SK-N-SH (cell line): ENCODE data around the gene RIOK3. TPM values are rescaled to one million over a fixed set of nuclear protein-coding genes. Genes with fewer than 3 reads are reported as not detected.

ENCODE experiments used
- CTCF ChIA-PET: fragments of 300-600, 350-600 bp; formaldehyde crosslinking; extraction: SDS; loops from one replicate; lab custom pipeline; 2021; lab: Yijun Ruan, JAX
- POLR2A ChIA-PET: fragments of 350-600 bp; sonication (Branson Sonifier 250); formaldehyde crosslinking; extraction: SDS; loops from one replicate; lab custom pipeline; 2020; ENCODE audit warnings: antibody characterized with exemption, inconsistent platforms; lab: Yijun Ruan, JAX
- DNase-seq: peaks from one replicate; pipeline ENCODE4 v3.0.0; 2012
- H2AFZ ChIP-seq: fragments of 200-600 bp; sonication (generic); 2 replicates; pipeline ENCODE4 v1.8.1; 2016; ENCODE audit warnings: antibody characterized with exemption, mild to moderate bottlenecking, low read depth
- H3F3A ChIP-seq: fragments of 200-600 bp; sonication (generic); replicated peaks from 2 replicates; pipeline ENCODE3; 2016; ENCODE audit warnings: antibody characterized with exemption, mild to moderate bottlenecking; ENCODE audit not compliant: insufficient read depth
- H3K27ac ChIP-seq, 2 experiments: fragments of 200-500 bp in 1 of 2; fragments of 200-600 bp in 1 of 2; sonication (Bioruptor generic) in 1 of 2; sonication (generic), shearing (Covaris generic) in 1 of 2; 2 replicates each; pipeline versions ENCODE4 v1.5.1 to v1.6.1; 2014 to 2016; ENCODE audit warnings: low read depth in 2 of 2, inconsistent platforms in 1 of 2, low read length in 1 of 2, mild to moderate bottlenecking in 1 of 2, mixed read lengths in 1 of 2
- H3K27me3 ChIP-seq: fragments of 200-600 bp; sonication (generic), shearing (Covaris generic); 2 replicates; pipeline ENCODE4 v1.6.1; 2016; ENCODE audit warnings: mixed run types; ENCODE audit not compliant: insufficient read depth
- H3K36me3 ChIP-seq, 2 experiments: fragments of 200-500 bp in 1 of 2; fragments of 200-600 bp in 1 of 2; sonication (Bioruptor generic) in 1 of 2; sonication (generic) in 1 of 2; replicated peaks in 1 of 2; 2 replicates each; pipeline versions ENCODE3 to v1.5.1; 2014 to 2016; ENCODE audit warnings: low read length in 1 of 2, mild to moderate bottlenecking in 1 of 2; ENCODE audit not compliant: insufficient read depth in 2 of 2, control insufficient read depth in 1 of 2
- H3K4me1 ChIP-seq, 2 experiments: fragments of 200-500 bp in 1 of 2; fragments of 200-600 bp in 1 of 2; sonication (Bioruptor generic) in 1 of 2; sonication (generic), shearing (Covaris generic) in 1 of 2; 2 replicates each; pipeline versions ENCODE4 v1.5.1 to v1.6.1; 2014 to 2016; ENCODE audit warnings: low read depth in 1 of 2, low read length in 1 of 2, mixed run types in 1 of 2; ENCODE audit not compliant: insufficient read depth in 2 of 2, control insufficient read depth in 1 of 2
- H3K4me2 ChIP-seq: fragments of 200-600 bp; sonication (generic), shearing (Covaris generic); 2 replicates; pipeline ENCODE4 v1.6.1; 2017; ENCODE audit warnings: mixed run types
- H3K4me3 ChIP-seq, 2 experiments: fragments of 200-500 bp in 1 of 2; fragments of 200-600 bp in 1 of 2; sonication (Bioruptor generic) in 1 of 2; sonication (generic), shearing (Covaris generic) in 1 of 2; 2 replicates each; pipeline versions ENCODE4 v1.5.1 to v1.8.1; 2014 to 2016; ENCODE audit warnings: low read depth in 2 of 2, inconsistent platforms in 1 of 2, low read length in 1 of 2, mild to moderate bottlenecking in 1 of 2, mixed read lengths in 1 of 2, moderate library complexity in 1 of 2
- H3K79me2 ChIP-seq: fragments of 200-600 bp; sonication (generic); 2 replicates; pipeline ENCODE4 v1.8.1; 2017; ENCODE audit warnings: mild to moderate bottlenecking; ENCODE audit not compliant: insufficient read depth
- H3K9ac ChIP-seq: fragments of 200-600 bp; sonication (generic); 2 replicates; pipeline ENCODE4 v1.6.1; 2017; ENCODE audit warnings: mixed run types
- H3K9me2 ChIP-seq: fragments of 200-600 bp; sonication (generic); 2 replicates; pipeline ENCODE4 v1.6.1; 2017; ENCODE audit warnings: mixed run types
- H3K9me3 ChIP-seq: fragments of 200-600 bp; sonication (generic); 2 replicates; pipeline ENCODE4 v1.6.1; 2017; ENCODE audit warnings: mixed run types, mild to moderate bottlenecking, moderate library complexity
- H4K20me1 ChIP-seq: fragments of 200-600 bp; sonication (generic); 2 replicates; pipeline ENCODE4 v1.6.1; 2017; ENCODE audit warnings: mild to moderate bottlenecking, mixed run types; ENCODE audit not compliant: insufficient read depth
- ELF1 ChIP-seq: IDR thresholded peaks from 2 replicates; pipeline ENCODE4 v1.4.0; 2012
- EP300 ChIP-seq, 2 experiments: IDR thresholded peaks; 2 replicates each; pipeline versions ENCODE4 v1.4.0 to v1.6.1; 2012; ENCODE audit warnings: borderline replicate concordance in 1 of 2, low read depth in 1 of 2, low read length in 1 of 2
- EZH2phosphoT487 ChIP-seq: fragments of 200-600 bp; sonication (generic); IDR thresholded peaks from 2 replicates; pipeline ENCODE4 v1.6.1; 2017; ENCODE audit warnings: low read depth, mixed run types, mild to moderate bottlenecking, antibody characterized with exemption, moderate library complexity, borderline replicate concordance
- FOXJ3 ChIP-seq: sonication (generic); formaldehyde crosslinking; IDR thresholded peaks from 2 replicates; pipeline ENCODE4 v1.5.1; 2020; ENCODE audit warnings: mild to moderate bottlenecking, missing genetic modification reagents
- MXI1 ChIP-seq: IDR thresholded peaks from 2 replicates; pipeline ENCODE4 v1.6.1; 2012; ENCODE audit warnings: mild to moderate bottlenecking, low read depth, low read length, improper control_type of control experiment
- NFIC ChIP-seq: IDR thresholded peaks from 2 replicates; pipeline ENCODE4 v1.4.0; 2012; ENCODE audit warnings: borderline replicate concordance
- NRF1 ChIP-seq: IDR thresholded peaks from 2 replicates; pipeline ENCODE4 v1.6.1; 2012; ENCODE audit warnings: low read depth, mild to moderate bottlenecking, low read length
- POLR2AphosphoS5 ChIP-seq: IDR thresholded peaks from 2 replicates; pipeline ENCODE4 v1.6.1; 2012; ENCODE audit warnings: low read depth, low read length
- RCOR1 ChIP-seq: fragments of 150-350 bp; IDR thresholded peaks from 2 replicates; pipeline ENCODE4 v1.6.1; 2017; ENCODE audit warnings: antibody characterized with exemption, low read length
- RXRA ChIP-seq: IDR thresholded peaks from 2 replicates; pipeline ENCODE4 v1.4.0; 2012; ENCODE audit warnings: low read depth, mild to moderate bottlenecking, borderline replicate concordance
- SIN3A ChIP-seq: IDR thresholded peaks from 2 replicates; pipeline ENCODE4 v1.6.1; 2012; ENCODE audit warnings: low read depth, mild to moderate bottlenecking, low read length, moderate library complexity, borderline replicate concordance
- TCF12 ChIP-seq: IDR thresholded peaks from 2 replicates; pipeline ENCODE4 v1.4.0; 2012
- TEAD4 ChIP-seq: IDR thresholded peaks from 2 replicates; pipeline ENCODE4 v1.4.0; 2012; ENCODE audit warnings: mild to moderate bottlenecking, borderline replicate concordance; ENCODE audit not compliant: insufficient read depth
- YY1 ChIP-seq: IDR thresholded peaks from 2 replicates; pipeline ENCODE4 v1.4.0; 2012; ENCODE audit warnings: low read depth, mild to moderate bottlenecking
- WGBS: methylation state at CpG from one replicate; pipeline ENCODE4 v1.1.6; 2017; ENCODE audit warnings: low lambda C conversion rate; 5-methylcytosine and 5-hydroxymethylcytosine counted together
- polyA plus RNA-seq, 3 experiments: library from polyadenylated mRNA; depleted of rRNA; stranded (reverse); fragments of >200 nt; gene quantifications; 2 replicates each; pipeline ENCODE4 v1.2.3, GENCODE V29; 2012
- TF ChIP-seq, protein P1 (sequence below): IDR thresholded peaks from 2 replicates; pipeline ENCODE4 v1.4.0; 2012; ENCODE audit warnings: low read depth, borderline replicate concordance

RIOK3 gene
- polyA plus RNA-seq, 1 of the 3 experiments (the other 2 are of a cell fraction) = 12.3 TPM

DNA sequence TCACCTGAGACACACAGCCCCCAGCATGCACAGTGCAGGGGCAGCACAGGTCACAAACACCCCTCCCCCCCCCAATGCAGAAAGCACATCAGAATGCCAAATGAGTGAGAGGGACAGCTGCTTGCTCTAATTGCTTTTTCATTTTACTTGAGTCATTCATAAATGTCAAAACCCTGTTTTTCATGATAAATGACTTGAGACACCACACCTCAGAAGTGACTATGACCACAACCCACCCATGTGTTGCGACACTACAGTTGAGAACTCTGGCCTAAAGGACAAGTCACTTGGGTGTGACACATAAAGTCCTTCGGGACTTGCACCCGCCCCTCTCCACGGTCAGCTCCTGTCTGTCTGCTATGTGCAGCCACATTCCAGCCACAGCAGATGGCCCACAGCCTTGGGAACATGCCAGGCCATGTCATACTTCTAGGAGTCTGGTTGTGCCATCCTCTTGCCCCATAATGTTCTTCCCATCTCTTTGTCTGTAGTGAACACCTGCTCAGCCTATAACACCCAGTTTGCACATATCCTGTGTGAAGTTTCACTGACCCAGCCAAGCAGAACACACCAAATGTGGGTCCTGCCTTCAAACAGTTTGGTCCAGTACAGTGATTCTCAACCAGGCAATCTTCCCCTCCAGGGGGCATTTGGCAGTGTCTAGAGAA is 30.2 kb upstream of the RIOK3 start:
- 43% methylated on average over 4 of the region's 4 CpGs for WGBS
- Histone ChIP-seq H3F3A (no peaks in the 10 kb centered on the region), H3K9me3 (peaks cover 3% of the 10 kb centered on the region; the same call in 1 of the 2 replicates), H3K9ac (no peak overlapping the region), H3K9me2 (no peaks in the 10 kb centered on the region), H3K79me2 (no peaks in the 10 kb centered on the region), H3K27ac (peak overlapping the region in 1 of 2 experiments; percentile 34; a peak in 1 of 4 replicates), H3K4me1 (peaks cover 0 to 9% of the 10 kb centered on the region in 2 experiments; a peak in 1 of 4 replicates), H3K36me3 (no peaks in the 10 kb centered on the region), H3K27me3 (no peaks in the 10 kb centered on the region), H4K20me1 (no peaks in the 10 kb centered on the region), H3K4me3 (no peak overlapping the region)
- CTCF ChIA-PET = interaction anchor here (0.6 to 3.1 kb wide), 2 partner anchors 10 to 11 kb away, joined by 4 to 11 read pairs; no protein-coding TSS in a partner anchor
- DNase-seq = peak; percentile 21
- TF ChIP-seq EP300 (IDR thresholded peaks at IDR 0.05; ENCODE audit: borderline replicate concordance in 1 of 2, low read depth in 1 of 2, low read length in 1 of 2) = no peak
- peak; percentile 16; the same call in 1 of the 2 replicates for TF ChIP-seq TCF12
- TF ChIP-seq, protein P1, sequence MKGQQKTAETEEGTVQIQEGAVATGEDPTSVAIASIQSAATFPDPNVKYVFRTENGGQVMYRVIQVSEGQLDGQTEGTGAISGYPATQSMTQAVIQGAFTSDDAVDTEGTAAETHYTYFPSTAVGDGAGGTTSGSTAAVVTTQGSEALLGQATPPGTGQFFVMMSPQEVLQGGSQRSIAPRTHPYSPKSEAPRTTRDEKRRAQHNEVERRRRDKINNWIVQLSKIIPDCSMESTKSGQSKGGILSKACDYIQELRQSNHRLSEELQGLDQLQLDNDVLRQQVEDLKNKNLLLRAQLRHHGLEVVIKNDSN = no peak
- no peak for TF ChIP-seq RCOR1
- no peak for TF ChIP-seq RXRA
- TF ChIP-seq, all 33 proteins: peak for 1
- POLR2A ChIA-PET = no interaction called here
- no peak overlapping the region for H3K4me2 ChIP-seq
- H2AFZ ChIP-seq = no peak overlapping the region

DNA sequence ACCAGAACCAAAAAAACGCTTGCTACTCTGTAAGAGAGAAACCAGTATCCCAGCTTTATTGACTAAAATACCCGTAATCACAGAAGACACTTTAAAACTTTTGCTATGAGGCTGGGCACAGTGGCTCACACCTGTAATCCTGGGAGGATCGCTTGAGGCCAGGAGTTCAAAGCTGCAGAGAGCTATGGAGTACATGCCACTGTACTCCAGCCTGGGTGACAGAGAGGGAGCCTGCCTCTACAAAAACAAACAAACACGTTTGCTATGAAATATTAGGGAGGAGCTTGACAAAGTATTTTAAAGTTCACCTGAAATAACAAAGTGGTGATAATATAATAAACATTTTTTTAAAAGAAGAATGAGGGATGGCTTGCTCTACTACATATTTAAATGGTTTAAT is 28.5 kb upstream of the RIOK3 start:
- H3K4me3 ChIP-seq = no peak overlapping the region
- ChIA-PET CTCF (interaction anchor here (1.3 to 3.1 kb wide), 3 partner anchors 13 to 293 kb away, joined by 6 to 11 read pairs (median 9); no protein-coding TSS in a partner anchor), POLR2A (no interaction called here)
- H3K9ac ChIP-seq = no peak overlapping the region
- H3K9me3 ChIP-seq = peaks cover 3% of the 10 kb centered on the region; the same call in 1 of the 2 replicates
- no peaks in the 10 kb centered on the region for H3K79me2 ChIP-seq
- H3K4me2 ChIP-seq = no peak overlapping the region
- H3K4me1 ChIP-seq = peaks cover 0 to 9% of the 10 kb centered on the region in 2 experiments; a peak in 1 of 4 replicates
- H3F3A ChIP-seq = no peaks in the 10 kb centered on the region
- no peak overlapping the region for H2AFZ ChIP-seq
- H3K9me2 ChIP-seq = no peaks in the 10 kb centered on the region
- TF ChIP-seq EZH2phosphoT487 (no peak), POLR2AphosphoS5 (no peak), NRF1 (no peak), MXI1 (no peak), FOXJ3 (no peak), ELF1 (no peak), YY1 (no peak), NFIC (no peak), TEAD4 (no peak), SIN3A (no peak)
- WGBS = 88% methylated on average over 4 of the region's 4 CpGs
- H4K20me1 ChIP-seq = no peaks in the 10 kb centered on the region
- H3K36me3 ChIP-seq = peaks cover 0 to 4% of the 10 kb centered on the region in 2 experiments
- H3K27me3 ChIP-seq = no peaks in the 10 kb centered on the region
- no peak for DNase-seq
- H3K27ac ChIP-seq = no peak overlapping the region
